K562 (cell line): ENCODE results near the gene CYP2D6. TPM values are rescaled to one million over a fixed set of nuclear protein-coding genes. Genes with fewer than 3 reads are reported as not detected.

Source experiments
- ATAC-seq: fragments of 200-7000 bp; cut with Tn5 transposase; 3 replicates; pipeline ENCODE4 v1.9.1; 2020; ENCODE audit warnings: moderate library complexity
- BruUV-seq: library from RNA; stranded (reverse); fragments of 400-500 nt; replicated peaks from 2 replicates; lab custom pipeline; 2021; lab: Mats Ljungman, UMichigan
- CTCF ChIA-PET: fragments of 300-600 bp; formaldehyde crosslinking; extraction: SDS; loops from one replicate; lab custom pipeline; 2021; ENCODE audit warnings: low intra/inter-chr PET ratio; lab: Yijun Ruan, JAX
- POLR2A ChIA-PET: fragments of 300-600, 350-650 bp; sonication (Branson Sonifier 250); formaldehyde crosslinking; extraction: SDS; loops from one replicate; lab custom pipeline; 2021; ENCODE audit warnings: antibody characterized with exemption, inconsistent platforms; lab: Yijun Ruan, JAX
- DNase-seq, 4 experiments: peaks; one replicate each; pipeline versions ENCODE4 v3.0.0 to v3.0.0-alpha.2; 2011 to 2018; ENCODE audit warnings: low spot score in 3 of 4, mixed read lengths in 3 of 4; ENCODE audit errors: extremely low read depth in 1 of 4
- FAIRE-seq: peaks from 2 replicates; lab custom pipeline; 2011; peaks lifted over from hg19 to GRCh38; lab: Jason Lieb, UNC
- H2AFZ ChIP-seq: 2 replicates; pipeline ENCODE4 v1.6.0; 2011; ENCODE audit warnings: low read depth, low read length, control low read depth, inconsistent platforms
- H3K27ac ChIP-seq: fragments of 200-600 bp; 3 replicates; pipeline ENCODE4 v1.8.0; 2011; ENCODE audit warnings: low read depth, mild to moderate bottlenecking, control low read depth, inconsistent platforms, low read length, moderate library complexity, mixed read lengths; ENCODE audit errors: extremely low read depth
- H3K27me3 ChIP-seq, 2 experiments: fragments of 300-600 bp in 1 of 2; 2 replicates in 1 of 2; 3 replicates in 1 of 2; pipeline versions ENCODE4 v1.6.0 to v1.8.0; 2011; ENCODE audit warnings: inconsistent platforms in 2 of 2, low read length in 2 of 2, mild to moderate bottlenecking in 1 of 2, mixed read lengths in 1 of 2, moderate library complexity in 1 of 2; ENCODE audit not compliant: control insufficient read depth in 2 of 2, insufficient read depth in 2 of 2
- H3K36me3 ChIP-seq: fragments of 300-600 bp; 3 replicates; pipeline ENCODE4 v1.8.0; 2011; ENCODE audit warnings: mild to moderate bottlenecking, low read length, inconsistent platforms; ENCODE audit not compliant: control insufficient read depth, insufficient read depth
- H3K4me1 ChIP-seq, 2 experiments: fragments of 200-600 bp in 1 of 2; replicated peaks in 1 of 2; 2 replicates in 1 of 2; 3 replicates in 1 of 2; pipeline versions ENCODE4 v1.5.1 to v1.8.0; 2011; ENCODE audit warnings: inconsistent platforms in 2 of 2, low read length in 2 of 2, mild to moderate bottlenecking in 1 of 2, mixed read lengths in 1 of 2, moderate library complexity in 1 of 2; ENCODE audit not compliant: control insufficient read depth in 2 of 2, insufficient read depth in 2 of 2
- H3K4me2 ChIP-seq: 2 replicates; pipeline ENCODE4 v1.6.1; 2011; ENCODE audit warnings: low read length, control low read depth, inconsistent platforms, mixed read lengths; ENCODE audit not compliant: insufficient read depth
- H3K4me3 ChIP-seq: fragments of 200-600 bp; sonication (generic), shearing (Covaris generic); 2 replicates; pipeline ENCODE4 v1.5.1; 2016; ENCODE audit warnings: control low read depth, inconsistent platforms
- H3K79me2 ChIP-seq: fragments of 200-600 bp; 3 replicates; pipeline ENCODE4 v1.8.0; 2011; ENCODE audit warnings: low read length, inconsistent platforms; ENCODE audit not compliant: control insufficient read depth, insufficient read depth
- H3K9ac ChIP-seq, 2 experiments: 2 replicates each; pipeline versions ENCODE4 v1.6.0 to v1.6.1; 2011; ENCODE audit warnings: low read depth in 2 of 2, low read length in 2 of 2, control low read depth in 1 of 2, inconsistent platforms in 1 of 2, mild to moderate bottlenecking in 1 of 2, mixed read lengths in 1 of 2; ENCODE audit not compliant: insufficient read depth in 1 of 2
- H3K9me1 ChIP-seq: one replicate; pipeline ENCODE4 v1.6.0; 2011; ENCODE audit warnings: inconsistent platforms, mild to moderate bottlenecking, low read length, moderate library complexity; ENCODE audit not compliant: control insufficient read depth, insufficient read depth
- H3K9me3 ChIP-seq: replicated peaks from 2 replicates; pipeline ENCODE4 v1.5.1; 2011; ENCODE audit warnings: low read depth, low read length, inconsistent platforms; ENCODE audit not compliant: control insufficient read depth, insufficient read depth
- H4K20me1 ChIP-seq: replicated peaks from 2 replicates; pipeline ENCODE4 v1.6.1; 2011; ENCODE audit warnings: low read length, inconsistent platforms, mixed read lengths; ENCODE audit not compliant: control insufficient read depth, insufficient read depth
- ADNP ChIP-seq: fragments of 200-800 bp; sonication (Bioruptor generic); IDR thresholded peaks from 2 replicates; pipeline ENCODE4 v1.6.1; 2016; ENCODE audit warnings: missing genetic modification characterization, missing compliant biosample characterization
- BCOR ChIP-seq: fragments of 450-650 bp; IDR thresholded peaks from 2 replicates; pipeline ENCODE4 v1.6.1; 2016
- CBX3 ChIP-seq, 2 experiments: IDR thresholded peaks; 1 replicate in 1 of 2; 2 replicates in 1 of 2; pipeline ENCODE4 v1.6.1; 2012; ENCODE audit warnings: inconsistent platforms in 2 of 2, low read length in 2 of 2, borderline replicate concordance in 1 of 2, control low read depth in 1 of 2
- CXXC5 ChIP-seq: fragments of 250-450 bp; sonication (Bioruptor Pico); IDR thresholded peaks from 2 replicates; pipeline ENCODE4 v1.8.0; 2022; ENCODE audit warnings: inconsistent platforms, mild to moderate bottlenecking, moderate library complexity
- FIP1L1 ChIP-seq: fragments of 200-400 bp; formaldehyde crosslinking; IDR thresholded peaks from 2 replicates; pipeline ENCODE4 v1.6.1; 2018; ENCODE audit warnings: mild to moderate bottlenecking, low read depth, low read length; ENCODE audit not compliant: poor library complexity, severe bottlenecking
- FOXA3 ChIP-seq, 2 experiments: fragments of 450-650 bp in 1 of 2; sonication (generic) in 1 of 2; formaldehyde crosslinking; IDR thresholded peaks in 1 of 2; conservative IDR thresholded peaks in 1 of 2; 2 replicates each; pipeline versions ENCODE4 v1.4.0 to v1.8.0; 2020 to 2022; ENCODE audit warnings: mild to moderate bottlenecking in 2 of 2, missing genetic modification reagents in 1 of 2
- KDM1A ChIP-seq, 2 experiments: fragments of 450-650 bp; IDR thresholded peaks; 2 replicates each; pipeline ENCODE4 v1.6.1; 2016; ENCODE audit warnings: mild to moderate bottlenecking in 2 of 2
- NCOA6 ChIP-seq: fragments of 450-650 bp; IDR thresholded peaks from 2 replicates; pipeline ENCODE4 v1.6.1; 2017; ENCODE audit warnings: mild to moderate bottlenecking
- NR2C1 ChIP-seq, 2 experiments: fragments of 450-650 bp; IDR thresholded peaks; 2 replicates each; pipeline ENCODE4 v1.6.1; 2017; ENCODE audit warnings: mild to moderate bottlenecking in 2 of 2, antibody characterized with exemption in 1 of 2, inconsistent platforms in 1 of 2, missing compliant biosample characterization in 1 of 2, missing genetic modification characterization in 1 of 2
- PCBP2 ChIP-seq: fragments of 200-400 bp; formaldehyde crosslinking; IDR thresholded peaks from 2 replicates; pipeline ENCODE4 v1.6.1; 2018; ENCODE audit warnings: low read length, low read depth, mild to moderate bottlenecking, moderate library complexity; ENCODE audit not compliant: poor library complexity, severe bottlenecking
- RBM25 ChIP-seq: fragments of 200-400 bp; formaldehyde crosslinking; IDR thresholded peaks from 2 replicates; pipeline ENCODE4 v1.6.1; 2018; ENCODE audit warnings: low read length, low read depth, moderate library complexity; ENCODE audit not compliant: severe bottlenecking
- RCOR1 ChIP-seq, 2 experiments: IDR thresholded peaks; 2 replicates each; pipeline ENCODE4 v1.6.1; 2012; ENCODE audit warnings: low read depth in 2 of 2, low read length in 2 of 2, borderline replicate concordance in 1 of 2, improper control_type of control experiment in 1 of 2
- SMAD4 ChIP-seq: fragments of 250-450 bp; sonication (Bioruptor Pico); conservative IDR thresholded peaks from 2 replicates; pipeline ENCODE4 v1.8.0; 2021; ENCODE audit warnings: inconsistent platforms, mild to moderate bottlenecking, moderate library complexity
- SPI1 ChIP-seq: IDR thresholded peaks from 2 replicates; pipeline ENCODE4 v1.6.1; 2011; ENCODE audit warnings: low read depth, low read length, control low read depth, borderline replicate concordance
- TEAD1 ChIP-seq, 2 experiments: fragments of 450-650 bp in 1 of 2; sonication (generic) in 1 of 2; formaldehyde crosslinking; IDR thresholded peaks; 2 replicates each; pipeline versions ENCODE4 v1.4.0 to v1.8.0; 2020 to 2022; ENCODE audit warnings: mild to moderate bottlenecking in 2 of 2, missing genetic modification reagents in 1 of 2
- whole genome bisulfite sequencing: fragments of 100-300 bp; shearing (Covaris generic); methylation state at CpG from one replicate; pipeline ENCODE4 v1.1.6; 2016; ENCODE audit warnings: low coverage, mixed read lengths; ENCODE audit not compliant: insufficient coverage; ENCODE audit errors: missing lambda C conversion rate; 5-methylcytosine and 5-hydroxymethylcytosine counted together
- in situ Hi-C: fragments of 300-500 bp; cut with MboI; formaldehyde crosslinking; loops from 4 replicates; pipeline ENCODE4 v1.15.0; 2018; ENCODE audit warnings: inconsistent platforms, mixed read lengths
- intact Hi-C: fragments of 100-400 bp; cut with micrococcal nuclease; formaldehyde crosslinking; loops from 2 replicates; pipeline ENCODE4 v1.14.2; 2022
- polyA plus RNA-seq, 8 experiments: library from polyadenylated mRNA; depleted of rRNA in 4 of 8; stranded (reverse) in 5 of 8; unstranded in 3 of 8; fragments of >200 nt; fragmentation: Nextera tagmentation in 2 of 8; fragmentation: Illumina TruSeq in 1 of 8; extraction: Ambion mirVana in 2 of 8; extraction: Trizol in 1 of 8; gene quantifications; 2 replicates each; pipeline versions ENCODE4 v1.2.1 to v1.2.3, GENCODE V29; 2011 to 2014; ENCODE audit warnings: inconsistent platforms in 1 of 8, missing spikeins in 1 of 8
- total RNA-seq, 7 experiments: library from RNA; depleted of rRNA in 6 of 7; stranded (reverse); fragments of >200 nt in 6 of 7; fragmentation: Illumina TruSeq in 2 of 7; extraction: Trizol in 2 of 7; gene quantifications; 2 replicates each; pipeline versions ENCODE4 v1.2.1 to v1.2.3, GENCODE V29; 2011 to 2021; ENCODE audit warnings: low replicate concordance in 1 of 7

CYP2D6 gene
- total and polyA plus RNA-seq, 9 of the 15 experiments (the other 6 are each of a cell fraction or from before 2014, with no cell fraction given) = 0.04 to 0.20 (median 0.09) TPM; not detected in 5

DNA sequence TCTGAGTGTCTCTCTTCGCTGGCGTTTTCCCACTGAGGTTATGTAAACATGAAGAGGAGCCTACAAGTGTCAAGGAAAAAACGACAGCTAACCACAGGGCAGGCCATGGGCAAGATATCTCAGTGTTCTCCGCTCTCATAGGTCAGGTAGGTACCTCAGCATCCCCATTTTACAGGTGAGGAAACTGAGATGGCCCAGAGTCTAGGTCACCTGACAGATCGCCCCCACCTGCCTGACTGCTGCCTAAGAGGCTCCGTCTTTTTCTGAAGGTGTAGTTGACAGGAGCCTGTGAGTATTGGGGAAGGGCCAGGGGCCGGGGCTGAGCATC is 39.2 kb downstream of the CYP2D6 start:
- peaks cover 4 to 8% of the 10 kb centered on the region in 2 experiments; a peak in 3 of 5 replicates for H3K4me1 ChIP-seq
- no TSS peak for BruUV-seq
- DNase-seq (peak in 1 of 4 experiments; percentile 15), ATAC-seq (no peak)
- no peaks in the 10 kb centered on the region for H3K9me1 ChIP-seq
- H3K27ac ChIP-seq = peak overlapping the region; percentile 82
- POLR2A ChIA-PET = interaction anchor here (0.5 to 2.9 kb wide), 5 partner anchors 12 to 352 kb away, joined by 3 to 43 read pairs (median 6); partner anchors contain the start of genes NAGA and SMDT1
- no peaks in the 10 kb centered on the region for H4K20me1 ChIP-seq
- 29% methylated on average over 6 of the region's 7 CpGs for WGBS
- peak overlapping the region; percentile 92 for H2AFZ ChIP-seq
- peaks cover 8% of the 10 kb centered on the region; the same call in 1 of the 2 replicates for H3K9me3 ChIP-seq
- no peak for TF ChIP-seq FIP1L1
- TF ChIP-seq SPI1 = no peak
- no peak for TF ChIP-seq TEAD1 (CRISPR knock-in tag; IDR thresholded peaks at IDR 0.05)
- 0 out of 4 replicates have a peak, but pooled peaks of 1 of the 2 experiments have one; percentile 18 for TF ChIP-seq RCOR1 (IDR thresholded peaks at IDR 0.05; ENCODE audit: borderline replicate concordance in 1 of 2, low read depth in 2 of 2, low read length in 2 of 2)
- no peak for TF ChIP-seq CXXC5 (CRISPR knock-in tag)
- peak; percentile 21; the same call in 1 of the 2 replicates for TF ChIP-seq NR2C1 (IDR thresholded peaks at IDR 0.05)
- TF ChIP-seq NR2C1 (tag; IDR thresholded peaks at IDR 0.05) = no peak
- TF ChIP-seq FOXA3 (CRISPR knock-in tag; conservative IDR thresholded peaks at IDR 0.05 in 1 of 2, IDR thresholded peaks at IDR 0.05 in 1 of 2) = peak in 1 of 2 experiments; percentile 37; a peak in 2 of 4 replicates
- TF ChIP-seq RBM25 = peak; percentile 93
- TF ChIP-seq NCOA6 = no peak
- TF ChIP-seq PCBP2 = no peak
- no peak; the same call in 1 of the 2 replicates for TF ChIP-seq ADNP (tag)
- TF ChIP-seq SMAD4 (CRISPR knock-in tag) = 0 out of 2 replicates have a peak, but pooled peaks have one; percentile 11
- TF ChIP-seq CBX3 (IDR thresholded peaks at IDR 0.05; ENCODE audit: borderline replicate concordance in 1 of 2, low read length in 2 of 2) = peak in 1 of 2 experiments; percentile 19; a peak in 1 of 3 replicates
- TF ChIP-seq KDM1A (IDR thresholded peaks at IDR 0.05) = peak in 1 of 2 experiments; percentile 68; a peak in 2 of 4 replicates
- TF ChIP-seq BCOR = peak; percentile 68
- TF ChIP-seq, all 486 proteins: peak for 8
- Histone ChIP-seq H3K36me3 (peaks cover 19% of the 10 kb centered on the region), H3K79me2 (peaks cover 33% of the 10 kb centered on the region), H3K4me2 (peak overlapping the region; percentile 87), H3K27me3 (no peaks in the 10 kb centered on the region), H3K9ac (peak overlapping the region; percentile 98 to 100), H3K4me3 (peak overlapping the region; percentile 96)
- intact Hi-C loops = loop anchor here (2.0 kb wide), 1 partner anchor 77 kb away; no protein-coding TSS in a partner anchor
- in situ Hi-C loops = no loop called here
- peak; percentile 61 for FAIRE-seq
- CTCF ChIA-PET = no interaction called here
